IMR-90 (cell line): ENCODE measurements around the gene LRRTM4. TPM values are rescaled to one million over a fixed set of nuclear protein-coding genes. Genes with fewer than 3 reads are reported as not detected.

ENCODE experiments used
- ATAC-seq: fragments of 200-7000 bp; cut with Tn5 transposase; 2 replicates; pipeline ENCODE4 v1.9.1; 2020; ENCODE audit warnings: low read depth, mild to moderate bottlenecking, moderate library complexity
- BruUV-seq: library from RNA; stranded (reverse); fragments of 400-500 nt; replicated peaks from 2 replicates; lab custom pipeline; 2021; lab: Mats Ljungman, UMichigan
- CTCF ChIA-PET: fragments of 300-600 bp; formaldehyde crosslinking; extraction: SDS; loops from one replicate; lab custom pipeline; 2021; ENCODE audit warnings: antibody characterized with exemption; lab: Yijun Ruan, JAX
- POLR2A ChIA-PET: fragments of 300-600 bp; sonication (Branson Sonifier 250); formaldehyde crosslinking; loops from one replicate; lab custom pipeline; 2022; ENCODE audit warnings: antibody characterized with exemption; ENCODE audit not compliant: unreplicated experiment; lab: Charles Lee
- DNase-seq: peaks from one replicate; pipeline ENCODE4 v3.0.0; 2013
- H2AFZ ChIP-seq: replicated peaks from 2 replicates; pipeline ENCODE3; 2013; ENCODE audit warnings: low read length, mild to moderate bottlenecking; ENCODE audit not compliant: poor library complexity
- H2AK5ac ChIP-seq: 2 replicates; pipeline ENCODE4 v1.6.1; 2013; ENCODE audit warnings: low read depth, low read length, inconsistent platforms
- H2AK9ac ChIP-seq: replicated peaks from 2 replicates; pipeline ENCODE3; 2013; ENCODE audit warnings: mild to moderate bottlenecking, low read depth, low read length, moderate library complexity; ENCODE audit not compliant: poor library complexity
- H2BK120ac ChIP-seq: 2 replicates; pipeline ENCODE4 v1.6.1; 2013; ENCODE audit warnings: low read depth, low read length, inconsistent platforms
- H2BK15ac ChIP-seq: 3 replicates; pipeline ENCODE4 v1.6.1; 2013; ENCODE audit warnings: low read depth, low read length, inconsistent platforms
- H2BK20ac ChIP-seq: 2 replicates; pipeline ENCODE4 v1.6.1; 2013; ENCODE audit warnings: low read depth, mild to moderate bottlenecking, inconsistent platforms, low read length, moderate library complexity
- H2BK5ac ChIP-seq: 2 replicates; pipeline ENCODE4 v1.6.1; 2013; ENCODE audit warnings: mild to moderate bottlenecking, low read depth, low read length, inconsistent platforms; ENCODE audit not compliant: poor library complexity, severe bottlenecking
- H3K14ac ChIP-seq: replicated peaks from 2 replicates; pipeline ENCODE4 v1.6.1; 2013; ENCODE audit warnings: low read depth, low read length, inconsistent platforms
- H3K18ac ChIP-seq: 2 replicates; pipeline ENCODE4 v1.6.1; 2013; ENCODE audit warnings: low read depth, low read length, control low read depth
- H3K23ac ChIP-seq: 2 replicates; pipeline ENCODE4 v1.6.1; 2013; ENCODE audit warnings: low read depth, low read length, inconsistent platforms
- H3K27ac ChIP-seq: 2 replicates; pipeline ENCODE4 v1.5.1; 2013; ENCODE audit warnings: mild to moderate bottlenecking, control low read depth, low read length; ENCODE audit not compliant: insufficient read depth
- H3K27me3 ChIP-seq: 2 replicates; pipeline ENCODE4 v1.6.1; 2013; ENCODE audit warnings: low read length; ENCODE audit not compliant: control insufficient read depth, insufficient read depth
- H3K36me3 ChIP-seq: 2 replicates; pipeline ENCODE4 v1.6.1; 2013; ENCODE audit warnings: low read length, mixed read lengths; ENCODE audit not compliant: control insufficient read depth, insufficient read depth
- H3K4ac ChIP-seq: 2 replicates; pipeline ENCODE4 v1.6.1; 2013; ENCODE audit warnings: low read depth, low read length, inconsistent platforms
- H3K4me1 ChIP-seq: 2 replicates; pipeline ENCODE4 v1.6.1; 2013; ENCODE audit warnings: low read length, mixed read lengths; ENCODE audit not compliant: control insufficient read depth, insufficient read depth
- H3K4me2 ChIP-seq: 2 replicates; pipeline ENCODE4 v1.6.1; 2013; ENCODE audit warnings: low read depth, mild to moderate bottlenecking, control low read depth, low read length, moderate library complexity
- H3K4me3 ChIP-seq: 2 replicates; pipeline ENCODE4 v1.5.1; 2013; ENCODE audit warnings: low read depth, mild to moderate bottlenecking, control low read depth, low read length, moderate library complexity; ENCODE audit not compliant: insufficient read depth
- H3K56ac ChIP-seq: 2 replicates; pipeline ENCODE4 v1.6.1; 2013; ENCODE audit warnings: low read length, inconsistent platforms; ENCODE audit not compliant: insufficient read depth; ENCODE audit errors: extremely low read depth
- H3K79me1 ChIP-seq, 2 experiments: 2 replicates each; pipeline ENCODE4 v1.6.1; 2013; ENCODE audit warnings: low read length in 2 of 2, inconsistent platforms in 1 of 2, low read depth in 1 of 2
- H3K9ac ChIP-seq: 2 replicates; pipeline ENCODE4 v1.6.1; 2013; ENCODE audit warnings: low read depth, low read length, control low read depth
- H3K9me1 ChIP-seq: 2 replicates; pipeline ENCODE4 v1.6.1; 2013; ENCODE audit warnings: low read length, inconsistent platforms; ENCODE audit not compliant: insufficient read depth
- H3K9me3 ChIP-seq: 2 replicates; pipeline ENCODE4 v1.6.1; 2013; ENCODE audit warnings: low read length; ENCODE audit not compliant: control insufficient read depth, insufficient read depth
- H4K20me1 ChIP-seq: 2 replicates; pipeline ENCODE4 v1.6.1; 2013; ENCODE audit warnings: low read length, inconsistent platforms; ENCODE audit not compliant: insufficient read depth
- H4K5ac ChIP-seq: 2 replicates; pipeline ENCODE4 v1.6.1; 2013; ENCODE audit warnings: mild to moderate bottlenecking, low read depth, low read length, control low read depth
- H4K8ac ChIP-seq, 2 experiments: 2 replicates each; pipeline ENCODE4 v1.6.1; 2013; ENCODE audit warnings: low read depth in 2 of 2, low read length in 2 of 2, control low read depth in 1 of 2, inconsistent platforms in 1 of 2
- H4K91ac ChIP-seq: 2 replicates; pipeline ENCODE4 v1.6.1; 2013; ENCODE audit warnings: low read depth, low read length, inconsistent platforms; ENCODE audit not compliant: insufficient read depth
- BHLHE40 ChIP-seq: fragments of 150-350 bp; IDR thresholded peaks from 2 replicates; pipeline ENCODE4 v1.6.1; 2016; ENCODE audit warnings: mild to moderate bottlenecking, low read depth, low read length
- CEBPB ChIP-seq: IDR thresholded peaks from 2 replicates; pipeline ENCODE4 v1.6.1; 2012; ENCODE audit warnings: low read depth, low read length, improper control_type of control experiment
- CHD1 ChIP-seq: IDR thresholded peaks from 2 replicates; pipeline ENCODE4 v1.6.1; 2012; ENCODE audit warnings: low read depth, low read length, improper control_type of control experiment
- CTCF ChIP-seq: conservative IDR thresholded peaks from 2 replicates; pipeline ENCODE4 v1.5.1; 2012; ENCODE audit warnings: mild to moderate bottlenecking, low read depth, low read length, improper control_type of control experiment
- ELK1 ChIP-seq: fragments of 150-350 bp; IDR thresholded peaks from 2 replicates; pipeline ENCODE4 v1.6.1; 2016; ENCODE audit warnings: low read depth, mild to moderate bottlenecking, low read length, moderate library complexity, borderline replicate concordance
- FOS ChIP-seq: fragments of 150-350 bp; IDR thresholded peaks from 2 replicates; pipeline ENCODE4 v1.6.1; 2016; ENCODE audit warnings: low read depth, low read length
- MAFK ChIP-seq: IDR thresholded peaks from 2 replicates; pipeline ENCODE4 v1.6.1; 2012; ENCODE audit warnings: low read depth, low read length, improper control_type of control experiment
- MAZ ChIP-seq: IDR thresholded peaks from 2 replicates; pipeline ENCODE4 v1.6.1; 2012; ENCODE audit warnings: low read depth, mild to moderate bottlenecking, low read length, improper control_type of control experiment, moderate library complexity, borderline replicate concordance
- MXI1 ChIP-seq: IDR thresholded peaks from 2 replicates; pipeline ENCODE4 v1.6.1; 2012; ENCODE audit warnings: low read depth, mild to moderate bottlenecking, low read length, moderate library complexity, borderline replicate concordance
- NFE2L2 ChIP-seq: fragments of 150-350 bp; IDR thresholded peaks from 2 replicates; pipeline ENCODE4 v1.6.1; 2016; ENCODE audit warnings: low read depth, mild to moderate bottlenecking, low read length
- POLR2A ChIP-seq: IDR thresholded peaks from 2 replicates; pipeline ENCODE4 v1.6.1; 2012; ENCODE audit warnings: mild to moderate bottlenecking, low read depth, low read length
- RAD21 ChIP-seq: IDR thresholded peaks from 2 replicates; pipeline ENCODE4 v1.6.1; 2012; ENCODE audit warnings: low read length, improper control_type of control experiment
- RCOR1 ChIP-seq: IDR thresholded peaks from 2 replicates; pipeline ENCODE4 v1.6.1; 2012; ENCODE audit warnings: mild to moderate bottlenecking, low read length, improper control_type of control experiment; ENCODE audit not compliant: insufficient replicate concordance
- RFX5 ChIP-seq: IDR thresholded peaks from 2 replicates; pipeline ENCODE4 v1.8.0; 2012; ENCODE audit warnings: low read depth, mild to moderate bottlenecking, low read length, moderate library complexity
- SMC3 ChIP-seq: fragments of 150-350 bp; IDR thresholded peaks from 2 replicates; pipeline ENCODE4 v1.6.1; 2016; ENCODE audit warnings: low read depth, mild to moderate bottlenecking, antibody characterized with exemption, low read length, moderate library complexity
- WGBS, 2 experiments: methylation state at CpG; one replicate each; pipeline versions ENCODE4 v1.1.5 to v1.1.7; 2013; ENCODE audit warnings: missing lambda C conversion rate in 2 of 2; ENCODE audit not compliant: insufficient read length in 1 of 2; ENCODE audit errors: extremely low coverage in 2 of 2; 5-methylcytosine and 5-hydroxymethylcytosine counted together
- dilution Hi-C: fragments of 300-500 bp; cut with HindIII; formaldehyde crosslinking; loops from one replicate; pipeline ENCODE4 v1.14.3; 2018; ENCODE audit warnings: low sequenced_read_pairs; ENCODE audit not compliant: unreplicated experiment
- in situ Hi-C: fragments of 300-500 bp; cut with MboI; formaldehyde crosslinking; loops from 3 replicates; pipeline ENCODE4 v1.14.3; 2019; ENCODE audit warnings: low sequenced_read_pairs, inconsistent platforms, mixed read lengths
- intact Hi-C: fragments of 100-400 bp; cut with micrococcal nuclease; formaldehyde crosslinking; loops from 2 replicates; pipeline ENCODE4 v1.10.0; 2022
- polyA plus RNA-seq, 3 experiments: library from polyadenylated mRNA; depleted of rRNA; stranded (reverse); fragments of >200 nt; gene quantifications; 2 replicates each; pipeline ENCODE4 v1.2.3, GENCODE V29; 2012; ENCODE audit warnings: low replicate concordance in 1 of 3
- total RNA-seq: library from RNA; depleted of rRNA; stranded (reverse); fragments of >200 nt; gene quantifications from 2 replicates; pipeline ENCODE4 v1.2.3, GENCODE V29; 2012
- TF ChIP-seq, protein P1 (sequence below): fragments of 150-350 bp; IDR thresholded peaks from 2 replicates; pipeline ENCODE4 v1.6.1; 2017; ENCODE audit warnings: mild to moderate bottlenecking, antibody characterized with exemption, low read length, low read depth

The LRRTM4 gene
- total and polyA plus RNA-seq, 2 of the 4 experiments (the other 2 are of a cell fraction), result not detected

- Histone ChIP-seq H3K23ac (no peak overlapping the region), H2AK9ac (no peak overlapping the region), H2BK20ac (no peak overlapping the region), H3K4ac (no peak overlapping the region), H3K27ac (no peak overlapping the region), H3K9me1 (no peaks in the 10 kb centered on the region), H4K8ac (no peak overlapping the region), H2BK120ac (no peak overlapping the region), H3K9me3 (no peaks in the 10 kb centered on the region), H3K14ac (no peak overlapping the region), H3K4me1 (no peaks in the 10 kb centered on the region), H2AFZ (no peak overlapping the region), H4K20me1 (no peaks in the 10 kb centered on the region), H2BK15ac (no peak overlapping the region), H3K9ac (no peak overlapping the region), H3K18ac (no peak overlapping the region), H2AK5ac (no peak overlapping the region), H3K4me3 (no peak overlapping the region), H3K4me2 (no peak overlapping the region), H4K5ac (no peak overlapping the region), H4K91ac (no peak overlapping the region), H3K56ac (no peak overlapping the region), H3K36me3 (no peaks in the 10 kb centered on the region), H3K27me3 (no peaks in the 10 kb centered on the region), H3K79me1 (no peaks in the 10 kb centered on the region), H2BK5ac (no peak overlapping the region)
- intact Hi-C loops (no loop called here), dilution Hi-C loops (no loop called here), in situ Hi-C loops (no loop called here)
- 0% methylated on average over 1 of the region's 3 CpGs; no CpG with 5 or more reads in 1 of the 2 experiments for WGBS, 2 experiments
- TF ChIP-seq RFX5 (no peak), MAZ (no peak), FOS (no peak), MXI1 (no peak), MAFK (no peak), CHD1 (no peak), ELK1 (no peak), RCOR1 (no peak), CEBPB (no peak), BHLHE40 (no peak), POLR2A (no peak), CTCF (no peak), RAD21 (no peak), NFE2L2 (no peak), SMC3 (no peak)
- TF ChIP-seq, protein P1, sequence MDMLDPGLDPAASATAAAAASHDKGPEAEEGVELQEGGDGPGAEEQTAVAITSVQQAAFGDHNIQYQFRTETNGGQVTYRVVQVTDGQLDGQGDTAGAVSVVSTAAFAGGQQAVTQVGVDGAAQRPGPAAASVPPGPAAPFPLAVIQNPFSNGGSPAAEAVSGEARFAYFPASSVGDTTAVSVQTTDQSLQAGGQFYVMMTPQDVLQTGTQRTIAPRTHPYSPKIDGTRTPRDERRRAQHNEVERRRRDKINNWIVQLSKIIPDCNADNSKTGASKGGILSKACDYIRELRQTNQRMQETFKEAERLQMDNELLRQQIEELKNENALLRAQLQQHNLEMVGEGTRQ, result no peak
- CTCF ChIA-PET, result no interaction called here
- ATAC-seq (no peak), DNase-seq (no peak)
- BruUV-seq, result no TSS peak
- POLR2A ChIA-PET, result no interaction called here
Measured at GRCh38 chr2:76980067-76980787, 541.9 kb downstream of the LRRTM4 start.
